ENCODE results near the gene CDC25B. TPM values are rescaled to one million over a fixed set of nuclear protein-coding genes. Genes with fewer than 3 reads are reported as not detected.

Gene CDC25B
- total and polyA plus RNA-seq, 2 of the 13 experiments (the other 11 are each of a cell fraction or from before 2014, with no cell fraction given) = 14.5 to 19.4 TPM

DNA sequence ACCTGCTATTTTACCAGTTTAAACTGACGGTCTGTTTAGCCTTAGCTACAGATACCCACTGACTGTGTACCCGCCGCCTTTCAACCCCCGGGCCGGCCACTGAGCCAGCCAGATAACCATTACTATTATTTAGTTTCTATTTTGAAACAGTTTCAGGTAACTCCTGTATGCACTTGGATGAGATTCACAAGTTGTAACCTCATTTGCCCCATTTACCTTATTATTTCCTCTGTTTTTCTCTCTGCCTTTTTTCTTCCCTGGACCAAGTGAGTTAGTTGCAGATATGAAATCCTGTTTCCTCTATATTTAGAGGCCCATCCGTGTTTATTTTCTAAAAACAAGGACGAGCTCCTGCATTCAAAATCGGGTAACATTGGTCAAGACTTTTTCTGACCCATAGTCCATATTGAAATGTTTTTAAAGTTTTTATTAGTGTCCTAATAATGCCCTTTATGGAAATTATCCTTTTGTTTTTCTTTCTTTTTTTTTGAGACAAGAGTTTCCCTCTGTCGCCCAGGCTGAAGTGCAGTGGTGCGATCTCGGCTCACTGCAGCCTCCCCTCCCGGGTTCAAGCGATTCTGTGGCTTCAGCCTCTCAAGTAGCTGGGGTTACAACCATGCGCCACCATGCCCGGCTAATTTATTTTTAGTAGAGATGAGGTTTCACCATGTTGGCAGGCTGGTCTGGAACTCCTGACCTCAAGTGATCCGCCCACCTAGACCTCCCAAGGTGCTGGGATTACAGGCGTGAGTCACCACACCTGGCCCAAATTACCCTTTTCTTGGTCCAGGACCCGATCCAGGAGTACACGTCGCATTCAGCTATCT is 25.0 kb downstream of the CDC25B start (continued):
- TF ChIP-seq ZNF646 (CRISPR knock-in tag; IDR thresholded peaks at IDR 0.05) (no peak), ZBTB10 (CRISPR knock-in tag; IDR thresholded peaks at IDR 0.05; ENCODE audit: borderline replicate concordance) (no peak), TEAD2 (CRISPR knock-in tag; IDR thresholded peaks at IDR 0.05) (no peak), ZNF3 (CRISPR knock-in tag; IDR thresholded peaks at IDR 0.05) (no peak), POGZ (CRISPR knock-in tag; IDR thresholded peaks at IDR 0.05) (no peak), TAF1 (CRISPR knock-in tag; IDR thresholded peaks at IDR 0.05) (no peak), SATB2 (CRISPR knock-in tag; IDR thresholded peaks at IDR 0.05) (no peak; the same call in 1 of the 2 replicates), SAFB2 (CRISPR knock-in tag; IDR thresholded peaks at IDR 0.05; ENCODE audit: borderline replicate concordance, low read depth) (no peak), HOXA3 (CRISPR knock-in tag; IDR thresholded peaks at IDR 0.05) (no peak), ZNF207 (IDR thresholded peaks at IDR 0.05; ENCODE audit: borderline replicate concordance) (no peak), HHEX (CRISPR knock-in tag; IDR thresholded peaks at IDR 0.05) (no peak), MATR3 (CRISPR knock-in tag; IDR thresholded peaks at IDR 0.05) (no peak), ETS1 (CRISPR knock-in tag; IDR thresholded peaks at IDR 0.05) (no peak)
- TF ChIP-seq, protein P1, sequence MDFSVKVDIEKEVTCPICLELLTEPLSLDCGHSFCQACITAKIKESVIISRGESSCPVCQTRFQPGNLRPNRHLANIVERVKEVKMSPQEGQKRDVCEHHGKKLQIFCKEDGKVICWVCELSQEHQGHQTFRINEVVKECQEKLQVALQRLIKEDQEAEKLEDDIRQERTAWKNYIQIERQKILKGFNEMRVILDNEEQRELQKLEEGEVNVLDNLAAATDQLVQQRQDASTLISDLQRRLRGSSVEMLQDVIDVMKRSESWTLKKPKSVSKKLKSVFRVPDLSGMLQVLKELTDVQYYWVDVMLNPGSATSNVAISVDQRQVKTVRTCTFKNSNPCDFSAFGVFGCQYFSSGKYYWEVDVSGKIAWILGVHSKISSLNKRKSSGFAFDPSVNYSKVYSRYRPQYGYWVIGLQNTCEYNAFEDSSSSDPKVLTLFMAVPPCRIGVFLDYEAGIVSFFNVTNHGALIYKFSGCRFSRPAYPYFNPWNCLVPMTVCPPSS (IDR thresholded peaks at IDR 0.05) = no peak
- TF ChIP-seq, protein P2, sequence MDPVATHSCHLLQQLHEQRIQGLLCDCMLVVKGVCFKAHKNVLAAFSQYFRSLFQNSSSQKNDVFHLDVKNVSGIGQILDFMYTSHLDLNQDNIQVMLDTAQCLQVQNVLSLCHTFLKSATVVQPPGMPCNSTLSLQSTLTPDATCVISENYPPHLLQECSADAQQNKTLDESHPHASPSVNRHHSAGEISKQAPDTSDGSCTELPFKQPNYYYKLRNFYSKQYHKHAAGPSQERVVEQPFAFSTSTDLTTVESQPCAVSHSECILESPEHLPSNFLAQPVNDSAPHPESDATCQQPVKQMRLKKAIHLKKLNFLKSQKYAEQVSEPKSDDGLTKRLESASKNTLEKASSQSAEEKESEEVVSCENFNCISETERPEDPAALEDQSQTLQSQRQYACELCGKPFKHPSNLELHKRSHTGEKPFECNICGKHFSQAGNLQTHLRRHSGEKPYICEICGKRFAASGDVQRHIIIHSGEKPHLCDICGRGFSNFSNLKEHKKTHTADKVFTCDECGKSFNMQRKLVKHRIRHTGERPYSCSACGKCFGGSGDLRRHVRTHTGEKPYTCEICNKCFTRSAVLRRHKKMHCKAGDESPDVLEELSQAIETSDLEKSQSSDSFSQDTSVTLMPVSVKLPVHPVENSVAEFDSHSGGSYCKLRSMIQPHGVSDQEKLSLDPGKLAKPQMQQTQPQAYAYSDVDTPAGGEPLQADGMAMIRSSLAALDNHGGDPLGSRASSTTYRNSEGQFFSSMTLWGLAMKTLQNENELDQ (CRISPR knock-in tag; IDR thresholded peaks at IDR 0.05; ENCODE audit: borderline replicate concordance) = no peak

All from HepG2 (cell line).